HG02885 (cell line): ENCODE results near the gene IRX4.
"Not testable (repeated sequence)": the region's sequence is repeated elsewhere in the genome, so short reads cannot be mapped to it uniquely, and the experiment has no call there.

ENCODE experiments used
- ATAC-seq: cut with Tn5 transposase; IDR thresholded peaks from one replicate; pipeline ENCODE4 v1.9.1; 2021; ENCODE audit warnings: mild to moderate bottlenecking; ENCODE audit not compliant: unreplicated experiment, poor library complexity

The IRX4 gene

GRCh38 chr5:1880377-1881025 is 2.2 kb downstream of the IRX4 start:
- ATAC-seq, result no peak

GRCh38 chr5:1879292-1880263 is 3.1 kb downstream of the IRX4 start:
- no peak for ATAC-seq

GRCh38 chr5:1878050-1878849 is 4.5 kb downstream of the IRX4 start:
- ATAC-seq, result no peak

- no peak for ATAC-seq
Measured at GRCh38 chr5:1877103-1878049, 5.3 kb downstream of the IRX4 start.

GRCh38 chr5:1876660-1877064 is 6.1 kb downstream of the IRX4 start:
- no peak for ATAC-seq

- no peak for ATAC-seq
Measured at GRCh38 chr5:1875843-1876659, 6.7 kb downstream of the IRX4 start.

- no peak for ATAC-seq
Measured at GRCh38 chr5:1875281-1875842, 7.4 kb downstream of the IRX4 start.

- ATAC-seq, result no peak
Measured at GRCh38 chr5:1874771-1875220, 7.9 kb downstream of the IRX4 start.

GRCh38 chr5:1874348-1874747 is 8.4 kb downstream of the IRX4 start:
- ATAC-seq, result no peak

GRCh38 chr5:1873243-1873959 is 9.3 kb downstream of the IRX4 start:
- no peak for ATAC-seq

GRCh38 chr5:1871441-1871840 is 11.3 kb downstream of the IRX4 start:
- ATAC-seq, result no peak

GRCh38 chr5:1870435-1871272 is 12.1 kb downstream of the IRX4 start:
- not testable (repeated sequence) for ATAC-seq

- ATAC-seq, result no peak
Measured at GRCh38 chr5:1868886-1869475, 13.7 kb downstream of the IRX4 start.

GRCh38 chr5:1867815-1868143 is 14.9 kb downstream of the IRX4 start:
- ATAC-seq, result no peak

- ATAC-seq, result no peak
Measured at GRCh38 chr5:1867114-1867814, 15.5 kb downstream of the IRX4 start.

GRCh38 chr5:1865948-1866347 is 16.8 kb downstream of the IRX4 start:
- ATAC-seq, result no peak
